ENCODE data around the gene FAM171A1.

DNA sequence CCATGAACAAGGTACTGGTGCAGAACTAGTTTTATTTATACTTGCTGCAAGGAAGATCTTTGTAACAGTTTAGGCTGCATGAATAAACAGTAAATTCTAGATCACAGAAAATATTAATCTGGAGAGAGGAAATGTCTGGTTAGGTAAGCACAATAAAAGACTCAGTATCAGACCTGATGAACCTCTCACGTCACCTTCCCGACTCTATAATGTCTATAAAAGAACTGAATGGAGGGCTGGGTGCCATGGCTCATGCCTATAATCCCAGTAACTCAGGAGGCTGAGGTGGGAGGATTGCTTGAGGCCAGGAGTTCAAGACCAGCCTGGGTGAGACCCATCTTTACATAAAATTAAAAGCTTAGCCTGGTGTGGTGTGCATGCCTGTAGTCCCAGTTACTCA, 65.9 kb downstream of the FAM171A1 start:
- TF ChIP-seq POLR2A (IDR thresholded peaks at IDR 0.05; ENCODE audit: low read length) (no peak), GATA1 (IDR thresholded peaks at IDR 0.05; ENCODE audit: low read depth, low read length) (no peak)

All from erythroblast (primary cell).